ENCODE measurements around the gene PDC. TPM values are rescaled to one million over a fixed set of nuclear protein-coding genes. Genes with fewer than 3 reads are reported as not detected.
"Not testable (repeated sequence)": the region's sequence is repeated elsewhere in the genome, so short reads cannot be mapped to it uniquely, and the experiment has no call there.

PDC gene
- total RNA-seq, 1 donor from 2014 or later, result not detected

GRCh38 chr1:186404454-186405051 lies 56.4 kb downstream of the PDC start:
- intact Hi-C loops (cut with micrococcal nuclease), result loop anchor here (1.0 to 2.0 kb wide), 10 partner anchors 17 to 582 kb away; partner anchors contain the start of genes ODR4, PTGS2 and TPR

GRCh38 chr1:186403632-186404031 lies 57.3 kb downstream of the PDC start:
- intact Hi-C loops (cut with micrococcal nuclease), result loop anchor here (1.0 to 2.0 kb wide), 10 partner anchors 18 to 583 kb away; partner anchors contain the start of genes ODR4, PTGS2 and TPR

GRCh38 chr1:186401446-186401845 lies 59.5 kb downstream of the PDC start:
- intact Hi-C loops (cut with micrococcal nuclease), result not testable (repeated sequence)

Other genes starting within 250 kb of the PDC start
- 16.2 and 17.2 TPM in 2 replicates for gene PRG4, start 164.8 kb downstream of the PDC start, total RNA-seq
- gene TPR, start 85.9 kb downstream of the PDC start, total RNA-seq, result 244 and 250 TPM in 2 replicates
- gene ODR4, start 85.3 kb downstream of the PDC start, total RNA-seq, result 17.6 and 19.0 TPM in 2 replicates
- 0.17 and 0.32 TPM in 2 replicates for gene PTGS2, start 219.3 kb upstream of the PDC start, total RNA-seq